Activated naive CD4-positive, alpha-beta T cell treated with anti-CD3 and anti-CD28 coated beads for 36 hours (primary cell): ENCODE measurements around the gene FCRL3. TPM values are rescaled to one million over a fixed set of nuclear protein-coding genes. Genes with fewer than 3 reads are reported as not detected.

Experiments
- CTCF ChIA-PET: fragments of 350-600 bp; sonication (Branson Sonifier 250); formaldehyde crosslinking; loops from one replicate; lab custom pipeline; 2021; ENCODE audit warnings: antibody characterized with exemption; lab: Charles Lee
- DNase-seq: peaks from one replicate; pipeline ENCODE4 v3.0.0-alpha.2; 2020
- H3K27ac Mint-ChIP-seq: one replicate; pipeline ENCODE4 v1.8.0; 2021; ENCODE audit warnings: mild to moderate bottlenecking, mixed read lengths
- H3K27me3 Mint-ChIP-seq: one replicate; pipeline ENCODE4 v1.8.0; 2021; ENCODE audit warnings: low read depth, mixed read lengths
- H3K36me3 Mint-ChIP-seq: one replicate; pipeline ENCODE4 v1.8.0; 2021; ENCODE audit warnings: low read depth, mixed read lengths
- H3K4me1 Mint-ChIP-seq: one replicate; pipeline ENCODE4 v1.8.0; 2021; ENCODE audit warnings: low read depth, mixed read lengths
- H3K4me3 Mint-ChIP-seq: one replicate; pipeline ENCODE4 v1.8.0; 2021; ENCODE audit warnings: mild to moderate bottlenecking, moderate library complexity, mixed read lengths
- H3K9me3 Mint-ChIP-seq: one replicate; pipeline ENCODE4 v1.8.0; 2021; ENCODE audit warnings: mixed read lengths
- intact Hi-C: fragments of 100-400 bp; cut with micrococcal nuclease; formaldehyde crosslinking; loops from one replicate; pipeline ENCODE4 v1.15.1; 2023
- total RNA-seq, 2 experiments: library from RNA; stranded (reverse); gene quantifications; one replicate each; pipeline ENCODE4 v1.2.3, GENCODE V29; 2021

The FCRL3 gene
- total RNA-seq, 2 experiments from 2014 or later, result 0.10 to 0.26 TPM

GRCh38 chr1:157704878-157705277 is 4.3 kb upstream of the FCRL3 start:
- no peaks in the 10 kb centered on the region for H3K36me3 Mint-ChIP-seq
- no peak overlapping the region for H3K4me3 Mint-ChIP-seq
- no peaks in the 10 kb centered on the region for H3K4me1 Mint-ChIP-seq
- CTCF ChIA-PET, result no interaction called here
- no peaks in the 10 kb centered on the region for H3K9me3 Mint-ChIP-seq
- intact Hi-C loops, result no loop called here
- H3K27me3 Mint-ChIP-seq, result peaks cover 5% of the 10 kb centered on the region
- no peak for DNase-seq
- no peak overlapping the region for H3K27ac Mint-ChIP-seq

- CTCF ChIA-PET, result no interaction called here
- no peak for DNase-seq
- H3K9me3 Mint-ChIP-seq, result no peaks in the 10 kb centered on the region
- intact Hi-C loops, result no loop called here
- H3K27me3 Mint-ChIP-seq, result peaks cover 12% of the 10 kb centered on the region
- H3K36me3 Mint-ChIP-seq, result no peaks in the 10 kb centered on the region
- no peaks in the 10 kb centered on the region for H3K4me1 Mint-ChIP-seq
- H3K4me3 Mint-ChIP-seq, result no peak overlapping the region
- no peak overlapping the region for H3K27ac Mint-ChIP-seq
Observed at GRCh38 chr1:157703981-157704380, 3.4 kb upstream of the FCRL3 start.

- H3K9me3 Mint-ChIP-seq, result no peaks in the 10 kb centered on the region
- H3K27ac Mint-ChIP-seq, result no peak overlapping the region
- intact Hi-C loops, result no loop called here
- H3K4me3 Mint-ChIP-seq, result no peak overlapping the region
- no peaks in the 10 kb centered on the region for H3K4me1 Mint-ChIP-seq
- H3K27me3 Mint-ChIP-seq, result peaks cover 18% of the 10 kb centered on the region
- CTCF ChIA-PET, result no interaction called here
- no peak for DNase-seq
- H3K36me3 Mint-ChIP-seq, result no peaks in the 10 kb centered on the region
Observed at GRCh38 chr1:157702308-157702825, 1.8 kb upstream of the FCRL3 start.

GRCh38 chr1:157700305-157700704 is 264 bp downstream of the FCRL3 start:
- Mint-ChIP-seq H3K36me3 (no peaks in the 10 kb centered on the region), H3K4me3 (no peak overlapping the region), H3K9me3 (no peaks in the 10 kb centered on the region), H3K4me1 (no peaks in the 10 kb centered on the region), H3K27ac (no peak overlapping the region), H3K27me3 (peaks cover 20% of the 10 kb centered on the region)
- no peak for DNase-seq
- intact Hi-C loops, result no loop called here
- CTCF ChIA-PET, result interaction anchor here (0.6 to 1.3 kb wide), 2 partner anchors 10 to 120 kb away, joined by 3 to 7 read pairs; no protein-coding TSS in a partner anchor

- no peaks in the 10 kb centered on the region for H3K36me3 Mint-ChIP-seq
- peaks cover 18% of the 10 kb centered on the region for H3K27me3 Mint-ChIP-seq
- H3K4me1 Mint-ChIP-seq, result no peaks in the 10 kb centered on the region
- no peaks in the 10 kb centered on the region for H3K9me3 Mint-ChIP-seq
- H3K4me3 Mint-ChIP-seq, result no peak overlapping the region
- CTCF ChIA-PET, result no interaction called here
- no peak for DNase-seq
- H3K27ac Mint-ChIP-seq, result no peak overlapping the region
- intact Hi-C loops, result no loop called here
Observed at GRCh38 chr1:157697781-157698569, 2.6 kb downstream of the FCRL3 start.

GRCh38 chr1:157696966-157697628 is 3.5 kb downstream of the FCRL3 start:
- CTCF ChIA-PET, result interaction anchor here (0.6 kb wide), 1 partner anchor 343 kb away, joined by 3 read pairs; no protein-coding TSS in a partner anchor
- no peak for DNase-seq
- H3K4me1 Mint-ChIP-seq, result no peaks in the 10 kb centered on the region
- H3K9me3 Mint-ChIP-seq, result no peaks in the 10 kb centered on the region
- no peak overlapping the region for H3K4me3 Mint-ChIP-seq
- intact Hi-C loops, result no loop called here
- H3K36me3 Mint-ChIP-seq, result no peaks in the 10 kb centered on the region
- H3K27me3 Mint-ChIP-seq, result peaks cover 18% of the 10 kb centered on the region
- no peak overlapping the region for H3K27ac Mint-ChIP-seq

GRCh38 chr1:157695417-157695816 is 5.2 kb downstream of the FCRL3 start:
- intact Hi-C loops, result no loop called here
- CTCF ChIA-PET, result no interaction called here
- H3K9me3 Mint-ChIP-seq, result no peaks in the 10 kb centered on the region
- H3K36me3 Mint-ChIP-seq, result no peaks in the 10 kb centered on the region
- H3K27me3 Mint-ChIP-seq, result peaks cover 18% of the 10 kb centered on the region
- no peak overlapping the region for H3K4me3 Mint-ChIP-seq
- DNase-seq, result no peak
- no peaks in the 10 kb centered on the region for H3K4me1 Mint-ChIP-seq
- no peak overlapping the region for H3K27ac Mint-ChIP-seq

GRCh38 chr1:157691285-157691920 is 9.2 kb downstream of the FCRL3 start:
- DNase-seq, result no peak
- H3K27ac Mint-ChIP-seq, result no peak overlapping the region
- no peaks in the 10 kb centered on the region for H3K36me3 Mint-ChIP-seq
- no peaks in the 10 kb centered on the region for H3K9me3 Mint-ChIP-seq
- CTCF ChIA-PET, result interaction anchor here (0.7 to 2.3 kb wide), 5 partner anchors 9 to 295 kb away, joined by 3 to 23 read pairs (median 3); partner anchors contain the start of gene FCRL3
- H3K4me1 Mint-ChIP-seq, result no peaks in the 10 kb centered on the region
- no peak overlapping the region for H3K4me3 Mint-ChIP-seq
- no peaks in the 10 kb centered on the region for H3K27me3 Mint-ChIP-seq
- intact Hi-C loops, result loop anchor here (2.0 kb wide), 1 partner anchor 111 kb away; no protein-coding TSS in a partner anchor

- H3K27ac Mint-ChIP-seq, result no peak overlapping the region
- intact Hi-C loops, result no loop called here
- H3K27me3 Mint-ChIP-seq, result no peaks in the 10 kb centered on the region
- no peaks in the 10 kb centered on the region for H3K4me1 Mint-ChIP-seq
- no peak for DNase-seq
- no peaks in the 10 kb centered on the region for H3K9me3 Mint-ChIP-seq
- H3K36me3 Mint-ChIP-seq, result no peaks in the 10 kb centered on the region
- H3K4me3 Mint-ChIP-seq, result no peak overlapping the region
- CTCF ChIA-PET, result no interaction called here
Observed at GRCh38 chr1:157682710-157683437, 17.7 kb downstream of the FCRL3 start.

- Mint-ChIP-seq H3K9me3 (no peaks in the 10 kb centered on the region), H3K27me3 (no peaks in the 10 kb centered on the region), H3K4me3 (no peak overlapping the region), H3K27ac (no peak overlapping the region), H3K4me1 (no peaks in the 10 kb centered on the region), H3K36me3 (no peaks in the 10 kb centered on the region)
- intact Hi-C loops, result no loop called here
- DNase-seq, result no peak
- CTCF ChIA-PET, result no interaction called here
Observed at GRCh38 chr1:157678721-157679120, 21.8 kb downstream of the FCRL3 start.

GRCh38 chr1:157673008-157673407 is 27.6 kb downstream of the FCRL3 start:
- Mint-ChIP-seq H3K4me3 (no peak overlapping the region), H3K27ac (no peak overlapping the region), H3K27me3 (no peaks in the 10 kb centered on the region), H3K4me1 (no peaks in the 10 kb centered on the region), H3K9me3 (peaks cover 11% of the 10 kb centered on the region), H3K36me3 (no peaks in the 10 kb centered on the region)
- no peak for DNase-seq
- CTCF ChIA-PET, result no interaction called here
- intact Hi-C loops, result no loop called here

- no peak overlapping the region for H3K27ac Mint-ChIP-seq
- no peak for DNase-seq
- CTCF ChIA-PET, result no interaction called here
- no peaks in the 10 kb centered on the region for H3K27me3 Mint-ChIP-seq
- no peaks in the 10 kb centered on the region for H3K4me1 Mint-ChIP-seq
- no peaks in the 10 kb centered on the region for H3K36me3 Mint-ChIP-seq
- no peak overlapping the region for H3K4me3 Mint-ChIP-seq
- intact Hi-C loops, result no loop called here
- peaks cover 11% of the 10 kb centered on the region for H3K9me3 Mint-ChIP-seq
Observed at GRCh38 chr1:157671895-157672294, 28.7 kb downstream of the FCRL3 start.
